Measurements from ENCODE around the gene TCAF1. TPM values are rescaled to one million over a fixed set of nuclear protein-coding genes. Genes with fewer than 3 reads are reported as not detected.
"Not testable (repeated sequence)": the region's sequence is repeated elsewhere in the genome, so short reads cannot be mapped to it uniquely, and the experiment has no call there.

The TCAF1 gene
- total RNA-seq, 1 experiment from 2014 or later = 58.4 TPM

DNA sequence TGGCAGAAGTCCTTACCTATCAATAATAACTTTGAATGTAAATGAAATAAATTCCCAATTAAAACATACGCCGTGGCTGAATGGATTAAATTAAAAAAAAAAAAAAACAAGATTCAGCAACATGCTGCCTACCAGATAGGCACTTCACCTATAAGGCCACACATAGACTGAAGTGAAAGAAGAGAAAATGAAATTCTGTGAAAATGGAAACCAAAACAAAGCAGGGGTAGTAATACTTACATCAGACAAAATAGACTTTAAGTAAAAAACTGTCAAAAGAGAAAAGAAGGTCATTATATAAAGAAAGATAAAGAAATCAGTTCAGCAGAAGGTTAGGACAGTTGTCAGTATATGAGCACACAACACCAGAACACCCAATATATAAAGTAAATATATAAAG, 55.3 kb downstream of the TCAF1 start:
- Histone ChIP-seq H3K9me2 (ENCODE audit: insufficient read depth) (no peaks in the 10 kb centered on the region), H3K4me1 (ENCODE audit: control insufficient read depth in 1 of 2, insufficient read depth in 2 of 2, low read length in 2 of 2) (no peaks in the 10 kb centered on the region), H3K27ac (ENCODE audit: low read depth, low read length) (no peak overlapping the region), H3K79me2 (ENCODE audit: insufficient read depth, low read length) (no peaks in the 10 kb centered on the region), H3K9me3 (ENCODE audit: control insufficient read depth in 1 of 2, insufficient read depth in 1 of 2, low read depth in 1 of 2, low read length in 2 of 2) (no peaks in the 10 kb centered on the region), H3K36me3 (ENCODE audit: control insufficient read depth in 1 of 2, insufficient read depth in 2 of 2, low read length in 2 of 2) (no peaks in the 10 kb centered on the region), H3K9ac (ENCODE audit: low read length) (no peak overlapping the region), H2AFZ (ENCODE audit: low read depth, low read length, poor library complexity, severe bottlenecking) (no peak overlapping the region), H3K4me2 (ENCODE audit: low read length) (no peak overlapping the region), H4K20me1 (ENCODE audit: insufficient read depth) (no peaks in the 10 kb centered on the region), H3K27me3 (ENCODE audit: insufficient read depth, low read length) (no peaks in the 10 kb centered on the region), H3K4me3 (replicated peaks in 1 of 2; ENCODE audit: low read depth in 1 of 2, low read length in 2 of 2) (no peak overlapping the region)
- TF ChIP-seq, protein P1, sequence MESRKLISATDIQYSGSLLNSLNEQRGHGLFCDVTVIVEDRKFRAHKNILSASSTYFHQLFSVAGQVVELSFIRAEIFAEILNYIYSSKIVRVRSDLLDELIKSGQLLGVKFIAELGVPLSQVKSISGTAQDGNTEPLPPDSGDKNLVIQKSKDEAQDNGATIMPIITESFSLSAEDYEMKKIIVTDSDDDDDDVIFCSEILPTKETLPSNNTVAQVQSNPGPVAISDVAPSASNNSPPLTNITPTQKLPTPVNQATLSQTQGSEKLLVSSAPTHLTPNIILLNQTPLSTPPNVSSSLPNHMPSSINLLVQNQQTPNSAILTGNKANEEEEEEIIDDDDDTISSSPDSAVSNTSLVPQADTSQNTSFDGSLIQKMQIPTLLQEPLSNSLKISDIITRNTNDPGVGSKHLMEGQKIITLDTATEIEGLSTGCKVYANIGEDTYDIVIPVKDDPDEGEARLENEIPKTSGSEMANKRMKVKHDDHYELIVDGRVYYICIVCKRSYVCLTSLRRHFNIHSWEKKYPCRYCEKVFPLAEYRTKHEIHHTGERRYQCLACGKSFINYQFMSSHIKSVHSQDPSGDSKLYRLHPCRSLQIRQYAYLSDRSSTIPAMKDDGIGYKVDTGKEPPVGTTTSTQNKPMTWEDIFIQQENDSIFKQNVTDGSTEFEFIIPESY (IDR thresholded peaks at IDR 0.05; ENCODE audit: extremely low read depth, insufficient replicate concordance, low read length) = no peak
- TF ChIP-seq RAD21 (IDR thresholded peaks at IDR 0.05; ENCODE audit: low read depth) (no peak), EZH2 (IDR thresholded peaks at IDR 0.05) (no peak)
- TF ChIP-seq, protein P2, sequence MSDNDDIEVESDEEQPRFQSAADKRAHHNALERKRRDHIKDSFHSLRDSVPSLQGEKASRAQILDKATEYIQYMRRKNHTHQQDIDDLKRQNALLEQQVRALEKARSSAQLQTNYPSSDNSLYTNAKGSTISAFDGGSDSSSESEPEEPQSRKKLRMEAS (IDR thresholded peaks at IDR 0.05) = no peak
- ChIA-PET POLR2A (no interaction called here), RAD21 (ENCODE audit: low non-redundant PET in 1 of 2, low total read pairs in 2 of 2, uncharacterized antibody in 2 of 2, unreplicated experiment in 2 of 2) (no interaction called here), CTCF (no interaction called here)
- BruUV-seq (replicated peaks) = no TSS peak
- intact Hi-C loops (cut with micrococcal nuclease) = no loop called here
- ATAC-seq (no peak), DNase-seq (ENCODE audit: low read depth, low spot score) (no peak)

DNA sequence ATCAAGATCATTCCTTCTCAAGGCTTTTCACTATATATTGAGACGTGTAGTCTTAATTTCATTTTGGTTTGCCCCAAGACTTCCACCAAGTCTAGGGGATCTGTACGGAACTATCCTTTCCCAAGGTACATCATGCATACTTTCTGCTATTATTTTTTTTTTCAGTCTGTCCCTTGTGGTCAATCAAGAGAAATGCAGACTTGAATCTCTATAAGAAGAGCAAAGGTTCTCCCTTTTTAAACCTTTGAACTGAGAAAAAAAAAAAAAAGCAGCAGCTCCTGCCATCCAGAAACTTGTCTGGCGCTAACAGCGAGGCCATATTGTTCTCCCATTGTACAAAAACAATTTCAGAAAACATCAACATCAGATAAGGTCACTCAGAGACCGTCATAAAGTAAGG, 60.3 kb downstream of the TCAF1 start:
- H3K9me2 ChIP-seq (ENCODE audit: insufficient read depth); H3K27ac ChIP-seq (ENCODE audit: low read depth, low read length); H3K9ac ChIP-seq (ENCODE audit: low read length); POLR2A ChIA-PET; H3K4me2 ChIP-seq (ENCODE audit: low read length); RAD21 ChIA-PET (ENCODE audit: low non-redundant PET in 1 of 2, low total read pairs in 2 of 2, uncharacterized antibody in 2 of 2, unreplicated experiment in 2 of 2); H3K4me1 ChIP-seq (ENCODE audit: control insufficient read depth in 1 of 2, insufficient read depth in 2 of 2, low read length in 2 of 2); CTCF ChIA-PET; H2AFZ ChIP-seq (ENCODE audit: low read depth, low read length, poor library complexity, severe bottlenecking); H3K79me2 ChIP-seq (ENCODE audit: insufficient read depth, low read length); H3K4me3 ChIP-seq (replicated peaks in 1 of 2; ENCODE audit: low read depth in 1 of 2, low read length in 2 of 2); H3K36me3 ChIP-seq (ENCODE audit: control insufficient read depth in 1 of 2, insufficient read depth in 2 of 2, low read length in 2 of 2); H4K20me1 ChIP-seq (ENCODE audit: insufficient read depth); DNase-seq (ENCODE audit: low read depth, low spot score); H3K27me3 ChIP-seq (ENCODE audit: insufficient read depth, low read length); ATAC-seq; BruUV-seq (replicated peaks); H3K9me3 ChIP-seq (ENCODE audit: control insufficient read depth in 1 of 2, insufficient read depth in 1 of 2, low read depth in 1 of 2, low read length in 2 of 2); intact Hi-C loops (cut with micrococcal nuclease): not testable (repeated sequence)

DNA sequence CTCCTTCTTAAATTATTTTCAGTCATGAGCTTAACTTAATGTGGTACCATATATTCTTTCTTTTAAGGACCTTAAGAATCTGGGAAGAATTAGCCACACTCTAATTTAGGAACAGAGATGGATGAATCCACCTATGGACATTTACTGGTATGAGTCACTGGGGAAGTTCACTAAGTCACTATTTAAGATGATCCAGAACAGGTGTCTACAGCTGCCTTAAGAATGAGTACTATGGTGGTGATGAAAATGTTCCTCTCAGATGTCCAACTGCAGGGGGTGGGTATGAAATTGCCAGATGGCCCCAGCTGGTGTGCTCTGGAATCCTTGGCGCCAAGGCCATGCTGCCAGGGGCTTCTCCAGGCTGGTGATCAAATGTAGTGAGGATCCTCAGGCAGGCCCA, 61.9 kb downstream of the TCAF1 start:
- H2AFZ ChIP-seq (ENCODE audit: low read depth, low read length, poor library complexity, severe bottlenecking); H3K9me3 ChIP-seq (ENCODE audit: control insufficient read depth in 1 of 2, insufficient read depth in 1 of 2, low read depth in 1 of 2, low read length in 2 of 2); RAD21 ChIA-PET (ENCODE audit: low non-redundant PET in 1 of 2, low total read pairs in 2 of 2, uncharacterized antibody in 2 of 2, unreplicated experiment in 2 of 2); H3K4me1 ChIP-seq (ENCODE audit: control insufficient read depth in 1 of 2, insufficient read depth in 2 of 2, low read length in 2 of 2); BruUV-seq (replicated peaks); H3K4me3 ChIP-seq (replicated peaks in 1 of 2; ENCODE audit: low read depth in 1 of 2, low read length in 2 of 2); POLR2A ChIA-PET; H3K36me3 ChIP-seq (ENCODE audit: control insufficient read depth in 1 of 2, insufficient read depth in 2 of 2, low read length in 2 of 2); H3K27me3 ChIP-seq (ENCODE audit: insufficient read depth, low read length); CTCF ChIA-PET; H3K79me2 ChIP-seq (ENCODE audit: insufficient read depth, low read length); ATAC-seq; H3K4me2 ChIP-seq (ENCODE audit: low read length); H3K9me2 ChIP-seq (ENCODE audit: insufficient read depth); H3K27ac ChIP-seq (ENCODE audit: low read depth, low read length); DNase-seq (ENCODE audit: low read depth, low spot score); H4K20me1 ChIP-seq (ENCODE audit: insufficient read depth); H3K9ac ChIP-seq (ENCODE audit: low read length); intact Hi-C loops (cut with micrococcal nuclease): not testable (repeated sequence)
